Astrocyte (in vitro differentiated cells and primary cell): ENCODE data around the gene PNRC2. TPM values are rescaled to one million over a fixed set of nuclear protein-coding genes. Genes with fewer than 3 reads are reported as not detected.

Experiments used
- DNase-seq: peaks from one replicate; pipeline ENCODE4 v3.0.0-alpha.2; 2010; ENCODE audit warnings: low read depth
- FAIRE-seq: peaks from 2 replicates; lab custom pipeline; 2011; peaks lifted over from hg19 to GRCh38; lab: Jason Lieb, UNC
- H2AFZ ChIP-seq: 2 replicates; pipeline ENCODE4 v1.6.0; 2012; ENCODE audit warnings: low read depth, low read length, inconsistent platforms
- H3K27ac ChIP-seq: 2 replicates; pipeline ENCODE4 v1.5.1; 2011; ENCODE audit warnings: low read depth, low read length, inconsistent platforms
- H3K27me3 ChIP-seq: 2 replicates; pipeline ENCODE4 v1.6.0; 2011; ENCODE audit warnings: low read length, inconsistent platforms; ENCODE audit not compliant: insufficient read depth
- H3K36me3 ChIP-seq: 2 replicates; pipeline ENCODE4 v1.5.1; 2011; ENCODE audit warnings: low read length, inconsistent platforms; ENCODE audit not compliant: insufficient read depth
- H3K4me1 ChIP-seq: 2 replicates; pipeline ENCODE4 v1.5.1; 2011; ENCODE audit warnings: low read length, inconsistent platforms; ENCODE audit not compliant: insufficient read depth
- H3K4me2 ChIP-seq: 2 replicates; pipeline ENCODE4 v1.6.0; 2012; ENCODE audit warnings: low read length, inconsistent platforms
- H3K4me3 ChIP-seq: 2 replicates; pipeline ENCODE4 v1.5.1; 2011; ENCODE audit warnings: low read depth, mild to moderate bottlenecking, low read length, inconsistent platforms; ENCODE audit not compliant: insufficient read depth
- H3K79me2 ChIP-seq: 2 replicates; pipeline ENCODE4 v1.6.0; 2012; ENCODE audit warnings: mild to moderate bottlenecking, low read length, inconsistent platforms; ENCODE audit not compliant: insufficient read depth
- H3K9ac ChIP-seq: 2 replicates; pipeline ENCODE4 v1.6.0; 2012; ENCODE audit warnings: mild to moderate bottlenecking, low read length, inconsistent platforms
- H3K9me3 ChIP-seq: 2 replicates; pipeline ENCODE4 v1.5.1; 2012; ENCODE audit warnings: low read depth, mild to moderate bottlenecking, low read length, inconsistent platforms; ENCODE audit not compliant: insufficient read depth
- H4K20me1 ChIP-seq: 2 replicates; pipeline ENCODE4 v1.6.0; 2012; ENCODE audit warnings: low read length, inconsistent platforms; ENCODE audit not compliant: insufficient read depth
- H3K27ac Mint-ChIP-seq: one replicate; pipeline ENCODE4 v1.8.0; 2021; ENCODE audit warnings: mild to moderate bottlenecking, mixed read lengths; ENCODE audit not compliant: unreplicated experiment
- H3K27me3 Mint-ChIP-seq: one replicate; pipeline ENCODE4 v1.8.0; 2021; ENCODE audit warnings: low read depth, mixed read lengths; ENCODE audit not compliant: unreplicated experiment
- H3K36me3 Mint-ChIP-seq: one replicate; pipeline ENCODE4 v1.8.0; 2021; ENCODE audit warnings: low read depth, mixed read lengths; ENCODE audit not compliant: unreplicated experiment
- H3K4me1 Mint-ChIP-seq: one replicate; pipeline ENCODE4 v1.8.0; 2021; ENCODE audit warnings: low read depth, mixed read lengths; ENCODE audit not compliant: unreplicated experiment
- H3K4me3 Mint-ChIP-seq: one replicate; pipeline ENCODE4 v1.8.0; 2021; ENCODE audit warnings: mild to moderate bottlenecking, moderate library complexity, mixed read lengths; ENCODE audit not compliant: unreplicated experiment
- H3K9me3 Mint-ChIP-seq: one replicate; pipeline ENCODE4 v1.8.0; 2021; ENCODE audit warnings: mild to moderate bottlenecking, mixed read lengths; ENCODE audit not compliant: unreplicated experiment
- CTCF ChIP-seq: IDR thresholded peaks from 2 replicates; pipeline ENCODE4 v1.5.1; 2011; ENCODE audit warnings: low read depth, mild to moderate bottlenecking, inconsistent platforms, low read length, moderate library complexity; ENCODE audit not compliant: insufficient read depth
- EZH2 ChIP-seq: IDR thresholded peaks from 2 replicates; pipeline ENCODE4 v1.6.1; 2012; ENCODE audit warnings: mild to moderate bottlenecking, low read length, inconsistent platforms; ENCODE audit not compliant: insufficient read depth
- total RNA-seq: library from RNA; stranded (reverse); gene quantifications from 2 replicates; pipeline ENCODE4 v1.2.1, GENCODE V29; 2021

PNRC2 gene
- total RNA-seq, 1 donor from 2014 or later = 83.8 TPM

- H3K27me3 Mint-ChIP-seq = peaks cover 2% of the 10 kb centered on the region
These were observed 37.2 kb upstream of the PNRC2 start for GRCh38 chr1:23922321-23922943.

GRCh38 chr1:23923592-23924499 lies 35.8 kb upstream of the PNRC2 start:
- DNase-seq (no peak), FAIRE-seq (no peak)
- no peak overlapping the region for H3K4me3 ChIP-seq
- H4K20me1 ChIP-seq = no peaks in the 10 kb centered on the region
- peaks cover 3% of the 10 kb centered on the region for H3K9me3 Mint-ChIP-seq
- TF ChIP-seq CTCF = no peak
- TF ChIP-seq EZH2 = no peak
- no peaks in the 10 kb centered on the region for H3K9me3 ChIP-seq
- no peak overlapping the region for H2AFZ ChIP-seq
- no peak overlapping the region for H3K27ac ChIP-seq
- H3K4me1 ChIP-seq = no peaks in the 10 kb centered on the region
- no peak overlapping the region for H3K27ac Mint-ChIP-seq
- H3K4me1 Mint-ChIP-seq = no peaks in the 10 kb centered on the region
- H3K27me3 Mint-ChIP-seq = peaks cover 2% of the 10 kb centered on the region
- H3K36me3 Mint-ChIP-seq = no peaks in the 10 kb centered on the region
- peaks cover 3% of the 10 kb centered on the region for H3K27me3 ChIP-seq
- no peak overlapping the region for H3K9ac ChIP-seq
- H3K79me2 ChIP-seq = no peaks in the 10 kb centered on the region
- no peak overlapping the region for H3K4me2 ChIP-seq
- no peaks in the 10 kb centered on the region for H3K36me3 ChIP-seq
- no peak overlapping the region for H3K4me3 Mint-ChIP-seq

More at GRCh38 chr1:23922321-23922943, 37.2 kb upstream of the PNRC2 start:
- Histone ChIP-seq H3K9me3 (no peaks in the 10 kb centered on the region), H3K4me3 (no peak overlapping the region), H3K4me2 (no peak overlapping the region), H3K36me3 (no peaks in the 10 kb centered on the region), H2AFZ (no peak overlapping the region), H3K27ac (no peak overlapping the region), H3K27me3 (peaks cover 3% of the 10 kb centered on the region), H3K79me2 (no peaks in the 10 kb centered on the region), H3K9ac (no peak overlapping the region), H4K20me1 (no peaks in the 10 kb centered on the region), H3K4me1 (no peaks in the 10 kb centered on the region)
- no peak for TF ChIP-seq CTCF
- no peak for TF ChIP-seq EZH2
- no peak overlapping the region for H3K27ac Mint-ChIP-seq
- H3K4me3 Mint-ChIP-seq = no peak overlapping the region
- FAIRE-seq = no peak
- H3K36me3 Mint-ChIP-seq = no peaks in the 10 kb centered on the region
- no peaks in the 10 kb centered on the region for H3K4me1 Mint-ChIP-seq
- DNase-seq = no peak
- peaks cover 3% of the 10 kb centered on the region for H3K9me3 Mint-ChIP-seq
